PFSK-1 (cell line): ENCODE data around the gene ATP5MG.

ENCODE experiments used
- FOXP2 ChIP-seq: optimal IDR thresholded peaks from 2 replicates; pipeline ENCODE3; 2011; ENCODE audit warnings: borderline replicate concordance, control low read depth, inconsistent platforms; ENCODE audit not compliant: insufficient read depth; ENCODE audit errors: extremely low read length, extremely low read depth
- POLR2AphosphoS5 ChIP-seq: IDR thresholded peaks from 2 replicates; pipeline ENCODE4 v1.6.1; 2012; ENCODE audit warnings: low read depth, mild to moderate bottlenecking, control low read depth, low read length, moderate library complexity
- REST ChIP-seq, 2 experiments: IDR thresholded peaks; 2 replicates each; pipeline versions ENCODE4 v1.6.1 to v1.8.0; 2011 to 2012; ENCODE audit warnings: low read depth in 2 of 2, low read length in 2 of 2, control low read depth in 1 of 2, inconsistent platforms in 1 of 2, mild to moderate bottlenecking in 1 of 2, moderate library complexity in 1 of 2; ENCODE audit not compliant: insufficient read depth in 1 of 2
- SIN3A ChIP-seq: IDR thresholded peaks from 2 replicates; pipeline ENCODE4 v1.6.1; 2012; ENCODE audit warnings: mild to moderate bottlenecking, low read length, moderate library complexity, borderline replicate concordance; ENCODE audit not compliant: insufficient read depth
- TAF1 ChIP-seq: IDR thresholded peaks from 2 replicates; pipeline ENCODE4 v1.6.1; 2012; ENCODE audit warnings: low read length, control low read depth, borderline replicate concordance; ENCODE audit not compliant: insufficient read depth

Gene ATP5MG

GRCh38 chr11:118430956-118431355 is 29.6 kb downstream of the ATP5MG start:
- TF ChIP-seq REST (IDR thresholded peaks at IDR 0.05; ENCODE audit: insufficient read depth in 1 of 2, low read depth in 2 of 2, low read length in 2 of 2) (no peak), SIN3A (no peak)

DNA sequence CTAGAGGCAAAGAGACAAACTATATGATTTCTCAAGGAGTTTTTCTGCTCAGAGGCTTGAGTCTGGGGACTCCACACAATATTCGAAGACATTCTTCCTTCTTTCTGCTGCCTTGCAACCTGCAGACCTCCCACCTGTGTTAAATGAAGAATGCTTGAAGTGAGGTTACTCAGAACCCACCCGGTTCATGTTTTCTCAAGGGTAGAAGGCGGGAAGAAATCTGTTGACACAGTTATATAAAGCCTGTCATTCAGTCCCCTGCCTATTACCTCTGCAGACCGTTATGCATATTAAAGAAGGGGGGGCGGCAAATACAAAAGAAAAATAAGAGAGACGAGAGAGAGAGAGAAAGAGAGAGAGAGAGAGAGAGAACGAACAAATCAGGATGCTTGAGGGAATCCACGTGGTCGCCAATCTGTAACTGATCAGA is 32.7 kb downstream of the ATP5MG start:
- TF ChIP-seq POLR2AphosphoS5 (no peak), SIN3A (no peak), FOXP2 (no peak), REST (IDR thresholded peaks at IDR 0.05; ENCODE audit: insufficient read depth in 1 of 2, low read depth in 2 of 2, low read length in 2 of 2) (no peak), TAF1 (no peak)

DNA sequence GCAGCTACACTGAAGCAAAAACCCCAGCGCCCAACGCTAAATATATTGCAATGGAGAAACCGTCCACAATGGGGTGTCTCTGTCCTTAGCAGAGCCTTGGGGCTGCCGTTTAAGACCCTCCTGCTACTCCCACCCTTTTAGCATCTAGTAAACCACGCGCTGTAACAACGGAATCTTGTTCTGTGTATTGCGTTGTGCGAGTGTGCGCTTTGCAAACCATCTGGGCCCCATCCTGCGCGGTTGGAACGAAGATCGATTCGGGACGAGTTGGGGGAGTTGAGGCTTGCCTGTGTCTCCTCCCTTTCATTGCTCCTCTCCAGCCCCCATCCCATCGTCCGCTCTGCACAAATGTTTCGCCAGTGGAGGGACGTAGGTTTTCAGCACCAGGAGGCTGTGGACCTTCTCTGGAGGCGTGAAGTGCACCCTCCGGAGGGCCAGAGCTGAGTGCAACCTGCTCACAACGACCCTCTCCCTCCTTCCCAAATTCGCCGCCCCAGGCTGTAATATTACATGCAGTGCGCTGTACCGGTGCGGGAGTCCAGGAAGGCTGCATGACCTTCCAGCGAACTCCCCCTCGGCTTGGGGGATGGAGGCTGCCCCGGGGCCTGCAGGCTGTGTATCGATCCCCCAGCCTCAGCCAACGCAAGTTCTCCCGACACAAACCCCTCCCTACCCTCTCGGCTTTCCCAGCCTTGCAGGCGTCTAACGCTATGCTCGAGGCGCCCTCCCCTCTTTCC is 33.3 kb downstream of the ATP5MG start:
- TF ChIP-seq TAF1 (0 out of 2 replicates have a peak, but pooled peaks have one; percentile 14), REST (IDR thresholded peaks at IDR 0.05; ENCODE audit: insufficient read depth in 1 of 2, low read depth in 2 of 2, low read length in 2 of 2) (peak; percentile 89 to 92), POLR2AphosphoS5 (peak; percentile 7; the same call in 1 of the 2 replicates), SIN3A (peak; percentile 76; the same call in 1 of the 2 replicates), FOXP2 (no peak)

GRCh38 chr11:118435290-118435892 is 34.0 kb downstream of the ATP5MG start:
- TF ChIP-seq POLR2AphosphoS5 = peak; percentile 82
- TF ChIP-seq SIN3A = peak; percentile 47; the same call in 1 of the 2 replicates
- TF ChIP-seq FOXP2 = peak; percentile 13
- 0 out of 2 replicates have a peak, but pooled peaks have one; percentile 10 for TF ChIP-seq TAF1
- TF ChIP-seq REST (IDR thresholded peaks at IDR 0.05; ENCODE audit: insufficient read depth in 1 of 2, low read depth in 2 of 2, low read length in 2 of 2) = no peak
